Daoy (cell line): ENCODE measurements around the gene COG2. TPM values are rescaled to one million over a fixed set of nuclear protein-coding genes. Genes with fewer than 3 reads are reported as not detected.
"Not testable (repeated sequence)": the region's sequence is repeated elsewhere in the genome, so short reads cannot be mapped to it uniquely, and the experiment has no call there.

ENCODE experiments used
- DNase-seq: peaks from one replicate; pipeline ENCODE4 v3.0.0-alpha.2; 2015; ENCODE audit warnings: low read depth
- total RNA-seq: library from RNA; depleted of rRNA; stranded (reverse); fragments of >200 nt; shearing (Covaris generic); gene quantifications from 2 replicates; pipeline ENCODE4 v1.2.3, GENCODE V29; 2014; rRNA removed

The COG2 gene
- total RNA-seq, 1 experiment from 2014 or later, result 19.8 TPM

DNA sequence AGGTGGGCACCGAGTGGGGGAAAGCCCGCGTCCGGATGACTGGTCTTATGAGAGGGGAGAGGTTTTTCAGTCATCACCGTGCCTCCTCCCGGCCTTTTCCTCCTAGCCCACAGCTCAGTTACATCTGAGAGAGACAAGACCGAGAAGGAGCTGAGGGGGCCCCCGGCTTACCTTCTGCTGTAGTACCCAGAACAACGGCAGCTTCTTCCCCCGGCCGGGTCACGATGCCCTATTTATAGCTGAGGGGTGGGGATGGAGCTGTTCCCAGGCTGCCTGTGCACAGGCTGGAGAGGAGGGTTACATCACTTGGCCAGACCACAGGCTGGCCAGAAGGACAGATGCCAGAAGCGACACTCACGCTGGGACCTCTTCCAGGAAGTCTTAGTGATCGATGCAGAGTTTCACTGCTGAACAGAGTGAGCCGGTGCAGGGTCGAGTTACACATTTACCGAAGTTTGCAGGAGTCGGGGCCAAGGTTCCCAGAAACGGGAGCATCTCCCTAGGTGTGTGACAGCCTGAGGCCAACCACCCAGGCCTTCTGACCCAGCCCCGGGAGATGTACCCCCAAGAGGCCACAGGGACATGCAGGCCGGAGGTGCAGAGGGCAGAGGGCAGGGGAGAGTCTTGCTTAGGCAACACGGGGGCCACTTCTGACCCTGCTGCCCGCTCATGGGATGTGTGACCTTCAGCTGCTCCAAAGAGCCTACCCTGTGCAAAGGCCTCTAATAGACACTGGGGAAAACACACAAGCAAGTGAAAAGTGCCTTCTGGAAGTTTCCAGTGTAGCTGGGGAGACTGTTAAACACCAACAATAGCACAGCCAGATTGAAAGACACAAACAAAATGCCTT lies 71.9 kb downstream of the COG2 start, which contains the start of gene AGT:
TSS of gene AGT (minus strand) at position 208 of the 850 bp plus-strand sequence. CDS start 3,299 bp downstream, outside the sequence.
- peak; percentile 40 for DNase-seq

DNA sequence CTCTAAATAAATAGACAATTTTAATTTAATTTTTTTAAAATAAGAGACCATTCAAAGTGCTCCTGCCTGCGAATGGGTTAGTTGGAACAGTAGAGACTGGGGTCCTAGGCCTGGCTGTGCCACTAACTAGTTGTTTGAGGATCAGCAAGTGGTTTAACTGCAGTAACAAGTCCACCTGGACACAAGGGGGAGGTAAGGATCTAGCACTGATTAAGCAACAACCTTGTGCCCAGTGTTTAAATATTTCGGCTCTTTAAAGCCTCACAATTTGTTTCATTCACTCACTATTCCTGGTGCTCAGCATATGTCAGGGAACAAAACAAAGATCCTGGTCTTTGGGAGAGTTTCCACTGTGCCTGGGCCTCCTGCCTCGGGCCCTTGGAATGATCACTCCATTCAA lies 73.2 kb downstream of the COG2 start:
- DNase-seq, result no peak

DNA sequence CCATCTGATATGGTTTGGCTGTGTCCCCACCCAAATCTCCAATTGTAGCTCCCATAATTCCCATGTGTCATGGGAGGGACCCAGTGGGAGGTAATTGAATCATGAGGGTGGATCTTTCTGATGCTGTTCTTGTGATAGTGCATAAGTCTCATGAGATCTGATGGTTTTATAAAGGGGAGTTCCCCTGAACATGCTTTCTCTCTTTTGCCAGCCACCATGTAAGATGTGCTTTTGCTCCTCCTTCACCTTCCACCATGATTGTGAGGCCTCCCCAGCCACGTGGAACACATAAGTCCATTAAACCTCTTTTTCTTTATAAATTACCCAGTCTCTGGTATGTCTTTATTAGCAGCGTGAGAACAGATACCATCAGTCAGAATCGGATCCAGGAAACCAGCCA lies 74.2 kb downstream of the COG2 start:
- not testable (repeated sequence) for DNase-seq

DNA sequence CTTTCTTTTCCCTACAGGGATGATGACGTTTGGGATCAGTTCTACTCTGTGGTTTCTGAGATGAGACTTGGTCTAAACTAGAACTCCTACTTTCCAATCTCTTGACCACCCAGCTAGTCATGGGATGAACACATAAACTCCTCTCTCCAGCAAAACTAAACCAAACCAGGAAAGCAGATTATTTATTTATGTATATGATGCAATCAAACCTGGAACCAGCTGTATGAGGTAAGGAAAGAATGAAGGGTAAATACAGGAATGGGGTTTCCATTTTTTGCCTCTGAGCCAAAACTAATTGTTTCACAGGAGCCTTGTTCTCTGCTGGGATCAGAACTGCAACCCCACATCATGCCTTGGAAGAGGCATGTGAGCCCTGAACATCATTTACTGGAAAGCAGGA lies 75.0 kb downstream of the COG2 start:
- no peak for DNase-seq

DNA sequence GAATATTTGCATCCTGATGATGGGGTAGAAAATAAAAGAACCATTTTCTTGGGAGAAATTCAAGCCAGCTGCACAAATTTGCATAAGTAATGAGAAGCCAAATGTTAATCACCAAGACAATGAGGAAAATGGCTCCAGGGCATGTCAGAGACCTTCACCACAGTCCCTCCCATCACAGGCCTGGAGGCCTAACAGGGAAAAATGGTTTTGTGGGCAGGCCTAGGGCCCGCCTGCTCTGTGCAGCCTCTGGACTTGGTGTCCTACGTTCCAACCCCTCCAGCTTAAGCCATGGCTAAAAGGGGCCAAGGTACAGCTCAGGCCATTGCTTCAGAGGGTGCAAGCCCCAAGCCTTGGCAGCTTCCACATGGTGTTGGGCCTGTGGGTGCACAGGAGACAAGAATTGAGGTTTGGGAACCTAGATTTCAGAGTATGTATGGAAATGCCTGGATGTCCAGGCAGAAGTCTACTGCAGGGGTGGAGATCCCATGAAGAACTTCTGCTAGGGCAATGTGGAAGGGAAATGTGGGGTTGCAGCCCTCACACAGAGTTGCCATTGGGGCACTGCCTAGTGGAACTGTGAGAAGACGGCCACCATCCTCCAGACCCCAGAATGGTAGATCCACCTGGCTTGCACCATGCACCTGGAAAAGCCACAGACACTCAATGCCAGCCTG lies 79.7 kb downstream of the COG2 start:
- DNase-seq, result not testable (repeated sequence)

DNA sequence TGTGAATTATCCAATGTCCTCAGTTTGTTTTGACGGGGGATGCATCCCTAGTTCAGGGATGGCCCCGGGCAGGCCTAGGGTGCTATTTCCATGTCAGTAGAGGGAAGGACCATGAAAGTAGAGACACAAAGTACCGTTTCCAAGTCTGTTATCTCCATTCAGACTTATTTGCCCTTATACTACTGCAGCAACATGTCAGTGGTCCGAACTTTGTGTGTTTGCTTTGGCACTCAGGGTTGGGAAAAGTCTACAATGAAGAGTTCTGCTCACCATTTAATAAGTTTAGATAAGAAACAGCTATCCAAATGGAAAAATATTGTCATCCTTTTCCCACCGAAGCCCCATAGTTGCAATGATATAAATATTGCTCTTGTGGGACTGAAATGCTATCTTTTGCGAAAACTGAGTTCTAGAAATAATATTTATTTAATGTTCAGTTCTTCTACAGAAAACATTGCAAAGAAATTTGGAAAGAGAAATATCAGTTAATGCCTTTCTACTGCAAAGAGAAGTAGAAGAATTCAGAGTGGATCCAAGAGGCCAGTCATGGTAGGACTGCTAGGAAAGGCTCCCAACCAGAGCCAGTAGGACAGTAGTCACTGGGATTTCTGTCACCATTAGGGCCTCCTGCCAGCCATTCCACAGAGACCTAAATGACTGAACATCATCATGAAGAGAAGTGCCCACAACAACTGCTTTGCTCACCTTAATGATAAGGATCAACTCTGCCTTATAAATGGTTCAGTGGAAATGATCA lies 83.2 kb downstream of the COG2 start:
- DNase-seq, result no peak

DNA sequence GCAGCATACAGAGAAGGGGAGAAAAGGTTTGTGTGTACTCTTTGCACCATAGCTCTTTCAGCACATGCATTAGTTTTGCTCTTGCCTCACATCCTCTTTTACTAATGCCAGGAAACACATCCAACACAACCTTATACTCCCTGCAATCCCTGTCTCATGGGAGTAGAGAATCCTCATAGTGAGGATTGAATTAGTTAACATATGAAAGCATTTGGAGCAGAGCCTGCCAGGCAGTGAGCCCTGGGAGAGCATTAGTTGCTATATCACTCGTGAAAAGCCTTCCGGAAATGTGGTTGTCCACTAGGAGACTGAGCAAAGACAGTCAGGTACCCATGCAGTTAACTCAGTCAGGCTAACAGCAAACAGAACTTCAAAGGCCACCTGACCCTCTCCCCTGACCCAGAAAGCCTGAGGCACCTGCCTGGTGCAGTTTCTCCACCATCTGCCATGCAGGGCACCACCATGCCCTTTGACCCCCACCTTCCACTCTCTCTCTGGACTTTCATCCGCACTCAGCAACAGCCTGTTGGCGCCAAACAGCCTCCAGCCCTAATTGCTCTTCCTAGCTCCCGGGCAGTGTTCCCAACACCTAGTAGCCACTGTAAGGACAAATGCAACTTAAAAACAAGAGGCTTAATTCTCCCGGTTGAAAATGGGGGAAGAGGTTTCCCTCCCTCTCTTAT lies 86.6 kb downstream of the COG2 start:
- DNase-seq, result no peak

DNA sequence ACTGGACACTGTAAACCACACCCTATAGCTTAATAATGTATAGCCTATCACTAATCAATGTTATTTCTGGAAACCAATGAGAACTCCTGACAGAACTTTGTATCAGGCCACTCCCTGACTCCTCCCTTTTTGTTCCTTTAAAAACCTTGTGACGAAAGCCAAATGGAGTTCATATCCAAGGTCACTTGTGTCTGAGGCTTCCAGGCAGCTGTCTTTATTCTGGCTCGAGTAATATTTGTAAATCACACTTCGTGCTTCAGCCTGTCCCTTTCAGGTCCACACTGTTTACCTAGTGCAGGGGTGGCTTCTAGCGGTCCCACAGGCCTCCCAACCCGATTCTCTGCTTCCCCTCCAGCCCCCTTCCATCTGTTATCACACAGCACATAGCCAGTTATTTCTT lies 88.7 kb downstream of the COG2 start:
- DNase-seq, result no peak

DNA sequence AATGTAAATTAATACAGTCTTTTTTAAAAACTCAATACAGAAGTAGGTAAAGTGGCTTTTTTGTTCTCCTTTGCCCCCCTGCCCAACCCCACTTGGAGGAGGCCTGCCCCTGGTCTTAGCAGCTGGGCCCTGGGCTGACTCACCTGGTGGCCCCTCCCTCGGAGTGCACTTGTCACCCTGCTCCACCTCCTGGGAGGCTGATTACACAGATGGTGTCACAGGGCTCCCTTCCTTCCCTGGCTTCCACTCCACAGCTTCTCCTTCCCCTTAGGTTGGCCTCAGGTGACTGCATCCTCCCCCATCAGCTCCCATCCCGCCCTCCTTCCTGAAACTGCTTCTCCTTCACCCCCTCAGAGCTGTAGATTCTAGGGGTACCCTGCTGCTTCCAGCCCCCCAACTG lies 93.2 kb downstream of the COG2 start:
- DNase-seq, result peak; percentile 38

DNA sequence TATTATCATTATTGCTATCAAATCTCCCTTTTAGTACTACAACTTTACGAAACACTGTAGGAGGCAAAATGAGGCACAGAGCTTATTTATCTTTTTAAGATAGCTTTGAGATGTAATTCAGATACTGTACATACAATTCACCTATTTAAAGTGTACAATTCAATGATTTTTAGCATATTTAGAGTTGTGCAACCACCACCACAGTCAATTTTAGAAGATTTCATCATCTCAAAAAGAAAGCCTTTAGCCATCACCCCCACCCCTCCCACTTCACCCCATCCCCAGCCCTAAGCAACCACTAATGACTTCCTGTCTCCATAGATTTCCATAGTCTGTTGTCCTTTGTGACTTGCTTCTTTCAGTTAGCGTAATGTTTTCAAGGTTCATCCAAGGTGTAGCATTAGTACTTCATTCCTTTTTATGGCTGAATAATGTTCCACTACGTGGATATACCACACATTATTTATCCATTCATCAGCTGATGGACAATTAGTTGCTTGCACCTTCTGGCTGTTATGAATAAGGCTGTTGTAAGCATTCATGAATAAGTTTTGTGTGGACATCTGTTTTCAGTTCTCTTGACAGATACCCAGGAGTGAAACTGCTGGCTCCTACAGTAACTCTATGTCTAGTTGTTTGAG lies 95.5 kb downstream of the COG2 start:
- DNase-seq, result no peak

DNA sequence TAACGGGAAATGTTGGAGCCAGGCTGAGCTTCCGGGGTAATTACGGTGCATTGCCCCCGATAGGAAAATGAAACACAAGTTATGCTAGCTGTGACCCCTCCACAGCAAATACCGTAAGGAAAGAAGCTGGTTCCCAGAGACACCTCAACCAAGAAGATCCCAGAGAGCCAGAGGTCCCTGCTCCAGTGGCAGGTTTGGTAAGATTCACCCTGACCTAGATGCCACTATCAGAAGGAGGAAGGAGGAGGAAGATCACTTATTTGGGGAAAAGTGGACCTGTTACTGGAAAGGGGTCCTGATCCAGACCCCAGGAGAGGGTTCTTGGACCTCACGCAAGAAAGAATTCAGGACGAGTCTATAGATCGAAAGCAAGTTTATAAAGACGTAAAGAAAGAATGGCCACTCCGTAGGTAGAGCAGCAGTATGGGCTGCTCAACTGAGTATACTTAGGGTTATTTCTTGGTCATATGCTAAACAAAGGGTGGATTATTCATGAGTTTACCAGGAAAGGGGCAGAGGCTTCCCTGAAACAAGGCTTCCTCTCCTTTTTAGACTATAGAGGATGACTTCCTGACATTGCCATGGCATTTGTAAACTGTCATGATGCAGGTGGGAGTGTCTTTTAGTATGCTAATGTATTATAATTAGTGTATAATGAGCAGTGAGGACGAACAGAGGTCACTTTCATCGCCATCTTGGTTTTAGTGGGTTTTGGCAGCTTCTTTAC lies 97.4 kb downstream of the COG2 start:
- DNase-seq, result no peak

Other genes with a start within 250 kb of the COG2 start
- 1.0 and 3.6 TPM in 2 replicates for gene PGBD5, start 216.1 kb upstream of the COG2 start, total RNA-seq
- not detected in 2 replicates for gene AGT, start 71.6 kb downstream of the COG2 start, total RNA-seq
- not detected in 2 replicates for gene CAPN9, start 104.9 kb downstream of the COG2 start, total RNA-seq
- gene C1orf198, start 226.0 kb downstream of the COG2 start, total RNA-seq, result 19.9 and 20.3 TPM in 2 replicates